GM21390 (cell line): ENCODE measurements around the gene FRMPD2.
"Not testable (repeated sequence)": the region's sequence is repeated elsewhere in the genome, so short reads cannot be mapped to it uniquely, and the experiment has no call there.

Experiments used
- ATAC-seq: cut with Tn5 transposase; IDR thresholded peaks from one replicate; pipeline ENCODE4 v1.9.1; 2021; ENCODE audit not compliant: unreplicated experiment

The FRMPD2 gene

GRCh38 chr10:48210391-48210790 is 64.1 kb downstream of the FRMPD2 start:
- ATAC-seq: no peak

GRCh38 chr10:48209241-48209640 is 65.3 kb downstream of the FRMPD2 start:
- ATAC-seq: no peak

- no peak for ATAC-seq
Measured at GRCh38 chr10:48207853-48208252, 66.6 kb downstream of the FRMPD2 start.

- ATAC-seq: no peak
Measured at GRCh38 chr10:48206482-48207250, 67.8 kb downstream of the FRMPD2 start.

- ATAC-seq: no peak
Measured at GRCh38 chr10:48205918-48206317, 68.6 kb downstream of the FRMPD2 start.

- no peak for ATAC-seq
Measured at GRCh38 chr10:48199580-48200377, 74.7 kb downstream of the FRMPD2 start.

GRCh38 chr10:48197236-48197899 is 77.1 kb downstream of the FRMPD2 start:
- ATAC-seq: no peak

GRCh38 chr10:48195803-48196202 is 78.7 kb downstream of the FRMPD2 start:
- no peak for ATAC-seq

- no peak for ATAC-seq
Measured at GRCh38 chr10:48194830-48195229, 79.7 kb downstream of the FRMPD2 start.

GRCh38 chr10:48193556-48193955 is 80.9 kb downstream of the FRMPD2 start:
- ATAC-seq: no peak

GRCh38 chr10:48192881-48193450 is 81.5 kb downstream of the FRMPD2 start:
- no peak for ATAC-seq

GRCh38 chr10:48187713-48188485 is 86.6 kb downstream of the FRMPD2 start:
- ATAC-seq: no peak

GRCh38 chr10:48187126-48187525 is 87.4 kb downstream of the FRMPD2 start:
- ATAC-seq: no peak

GRCh38 chr10:48186264-48186804 is 88.2 kb downstream of the FRMPD2 start:
- ATAC-seq: not testable (repeated sequence)

GRCh38 chr10:48184224-48184623 is 90.3 kb downstream of the FRMPD2 start:
- ATAC-seq: no peak

- not testable (repeated sequence) for ATAC-seq
Measured at GRCh38 chr10:48172715-48173114, 101.8 kb downstream of the FRMPD2 start.

- ATAC-seq: not testable (repeated sequence)
Measured at GRCh38 chr10:48160670-48161069, 113.8 kb downstream of the FRMPD2 start.

- not testable (repeated sequence) for ATAC-seq
Measured at GRCh38 chr10:48160163-48160562, 114.3 kb downstream of the FRMPD2 start.

- not testable (repeated sequence) for ATAC-seq
Measured at GRCh38 chr10:48154211-48155140, 120.0 kb downstream of the FRMPD2 start.
